DOHH2 (cell line): ENCODE measurements around the gene PARP3.
"Not testable (repeated sequence)": the region's sequence is repeated elsewhere in the genome, so short reads cannot be mapped to it uniquely, and the experiment has no call there.

ENCODE experiments used
- H3F3A ChIP-seq: fragments of 200-600 bp; sonication (generic), shearing (Covaris generic); 2 replicates; pipeline ENCODE4 v1.6.0; 2016; ENCODE audit warnings: antibody characterized with exemption, mild to moderate bottlenecking; ENCODE audit not compliant: control insufficient read depth, insufficient read depth
- H3K27ac ChIP-seq: fragments of 200-600 bp; sonication (generic); 2 replicates; pipeline ENCODE4 v1.5.1; 2014; ENCODE audit warnings: low read depth, mild to moderate bottlenecking, low read length, moderate library complexity
- H3K27me3 ChIP-seq: fragments of 200-600 bp; sonication (generic); 2 replicates; pipeline ENCODE4 v1.6.1; 2014; ENCODE audit warnings: mild to moderate bottlenecking, low read length, mixed read lengths; ENCODE audit not compliant: control insufficient read depth
- H3K36me3 ChIP-seq: fragments of 200-600 bp; sonication (generic); 2 replicates; pipeline ENCODE4 v1.6.1; 2014; ENCODE audit warnings: mild to moderate bottlenecking, low read length, moderate library complexity, mixed read lengths; ENCODE audit not compliant: control insufficient read depth
- H3K4me1 ChIP-seq: fragments of 200-600 bp; sonication (generic); 2 replicates; pipeline ENCODE4 v1.6.1; 2014; ENCODE audit warnings: mild to moderate bottlenecking, low read length, mixed read lengths; ENCODE audit not compliant: control insufficient read depth
- H3K4me2 ChIP-seq: fragments of 200-600 bp; sonication (generic); 2 replicates; pipeline ENCODE4 v1.6.0; 2014; ENCODE audit warnings: mild to moderate bottlenecking, low read length, moderate library complexity
- H3K4me3 ChIP-seq: fragments of 200-600 bp; sonication (generic); 2 replicates; pipeline ENCODE4 v1.5.1; 2014; ENCODE audit warnings: mild to moderate bottlenecking, low read length, mixed read lengths
- H3K79me2 ChIP-seq: fragments of 200-600 bp; sonication (generic); 2 replicates; pipeline ENCODE4 v1.6.1; 2014; ENCODE audit warnings: mild to moderate bottlenecking, low read length, mixed read lengths; ENCODE audit not compliant: control insufficient read depth
- H3K9me2 ChIP-seq: fragments of 200-600 bp; sonication (generic); replicated peaks from 2 replicates; pipeline ENCODE4 v1.6.1; 2014; ENCODE audit warnings: mild to moderate bottlenecking, low read length, mixed read lengths; ENCODE audit not compliant: control insufficient read depth
- H3K9me3 ChIP-seq: fragments of 200-600 bp; sonication (generic); 2 replicates; pipeline ENCODE4 v1.6.1; 2014; ENCODE audit warnings: antibody characterized with exemption, low read length, mixed read lengths; ENCODE audit not compliant: control insufficient read depth, insufficient read depth
- H4K20me1 ChIP-seq: fragments of 200-600 bp; sonication (generic); 2 replicates; pipeline ENCODE4 v1.6.0; 2014; ENCODE audit warnings: low read depth, mild to moderate bottlenecking, antibody characterized with exemption, low read length, moderate library complexity; ENCODE audit not compliant: control insufficient read depth, insufficient read depth
- CTCF ChIP-seq: fragments of 200-600 bp; sonication (generic); IDR thresholded peaks from one replicate; pipeline ENCODE4 v1.5.1; 2014; ENCODE audit warnings: antibody characterized with exemption, mild to moderate bottlenecking, low read depth, low read length; ENCODE audit not compliant: poor library complexity, severe bottlenecking
- EZH2phosphoT487 ChIP-seq: fragments of 200-600 bp; sonication (generic); IDR thresholded peaks from 2 replicates; pipeline ENCODE4 v1.6.1; 2017; ENCODE audit warnings: borderline replicate concordance, mild to moderate bottlenecking, antibody characterized with exemption, low read length, moderate library complexity, mixed read lengths

The PARP3 gene

GRCh38 chr3:51921081-51921578 lies 21.0 kb upstream of the PARP3 start:
- no peaks in the 10 kb centered on the region for H3K9me2 ChIP-seq
- TF ChIP-seq EZH2phosphoT487 (no peak), CTCF (no peak)
- H3F3A ChIP-seq: no peaks in the 10 kb centered on the region
- H3K36me3 ChIP-seq: no peaks in the 10 kb centered on the region
- H3K27me3 ChIP-seq: peaks cover 4% of the 10 kb centered on the region; the same call in 1 of the 2 replicates
- H3K27ac ChIP-seq: no peak overlapping the region
- no peaks in the 10 kb centered on the region for H3K4me1 ChIP-seq
- no peaks in the 10 kb centered on the region for H3K79me2 ChIP-seq
- H3K4me2 ChIP-seq: no peak overlapping the region
- H3K4me3 ChIP-seq: no peak overlapping the region
- no peaks in the 10 kb centered on the region for H4K20me1 ChIP-seq
- no peaks in the 10 kb centered on the region for H3K9me3 ChIP-seq

GRCh38 chr3:51927061-51927977 lies 14.8 kb upstream of the PARP3 start:
- Histone ChIP-seq H3K36me3 (no peaks in the 10 kb centered on the region; the same call in 1 of the 2 replicates), H4K20me1 (no peaks in the 10 kb centered on the region), H3K27ac (no peak overlapping the region), H3K4me1 (no peaks in the 10 kb centered on the region), H3K4me2 (no peak overlapping the region), H3K9me3 (no peaks in the 10 kb centered on the region), H3K27me3 (no peaks in the 10 kb centered on the region), H3K79me2 (no peaks in the 10 kb centered on the region), H3K4me3 (no peak overlapping the region), H3F3A (no peaks in the 10 kb centered on the region), H3K9me2 (no peaks in the 10 kb centered on the region)
- TF ChIP-seq EZH2phosphoT487: no peak
- no peak for TF ChIP-seq CTCF

GRCh38 chr3:51928438-51928837 lies 13.7 kb upstream of the PARP3 start:
- H4K20me1 ChIP-seq: no peaks in the 10 kb centered on the region
- no peaks in the 10 kb centered on the region for H3K79me2 ChIP-seq
- peaks cover 5% of the 10 kb centered on the region for H3K36me3 ChIP-seq
- no peaks in the 10 kb centered on the region for H3K4me1 ChIP-seq
- H3K27ac ChIP-seq: no peak overlapping the region
- H3K4me3 ChIP-seq: no peak overlapping the region
- no peaks in the 10 kb centered on the region for H3F3A ChIP-seq
- H3K27me3 ChIP-seq: no peaks in the 10 kb centered on the region
- TF ChIP-seq CTCF (no peak), EZH2phosphoT487 (no peak)
- H3K9me3 ChIP-seq: no peaks in the 10 kb centered on the region
- H3K4me2 ChIP-seq: no peak overlapping the region
- H3K9me2 ChIP-seq: no peaks in the 10 kb centered on the region

GRCh38 chr3:51928981-51929380 lies 13.2 kb upstream of the PARP3 start:
- not testable (repeated sequence) for H3K79me2 ChIP-seq, H3K9me2 ChIP-seq, H3K4me2 ChIP-seq, H3K27ac ChIP-seq, H3K4me1 ChIP-seq, H4K20me1 ChIP-seq, H3F3A ChIP-seq, H3K4me3 ChIP-seq, H3K9me3 ChIP-seq, H3K27me3 ChIP-seq
- peaks cover 10% of the 10 kb centered on the region for H3K36me3 ChIP-seq
